Stimulated activated naive CD8-positive, alpha-beta T cell treated with anti-CD3 and anti-CD28 coated beads, Interleukin-15, amount 100 ng/mL, for 72 hours (primary cell): Measurements from ENCODE around the gene ANP32B.
"Not testable (repeated sequence)": the region's sequence is repeated elsewhere in the genome, so short reads cannot be mapped to it uniquely, and the experiment has no call there.

Source experiments
- ATAC-seq: fragments of 150-1000 bp; cut with Tn5 transposase; 2 replicates; pipeline ENCODE4 v1.10.0; 2021; ENCODE audit warnings: mild to moderate bottlenecking, moderate library complexity
- DNase-seq, 2 donors: peaks; one replicate each; pipeline ENCODE4 v3.0.0; 2021 to 2022
- H3K27ac Mint-ChIP-seq, 2 donors: one replicate each; pipeline ENCODE4 v1.8.0; 2022; ENCODE audit warnings: mild to moderate bottlenecking in 2 of 2, mixed read lengths in 2 of 2, moderate library complexity in 2 of 2
- H3K27me3 Mint-ChIP-seq: one replicate; pipeline ENCODE4 v1.8.0; 2022; ENCODE audit warnings: mixed read lengths
- H3K4me1 Mint-ChIP-seq: one replicate; pipeline ENCODE4 v1.8.0; 2022; ENCODE audit warnings: mild to moderate bottlenecking, mixed read lengths
- H3K4me3 Mint-ChIP-seq, 2 donors: one replicate each; pipeline ENCODE4 v1.8.0; 2022; ENCODE audit warnings: mild to moderate bottlenecking in 2 of 2, mixed read lengths in 2 of 2, moderate library complexity in 1 of 2
- H3K9me3 Mint-ChIP-seq, 2 donors: one replicate each; pipeline ENCODE4 v1.8.0; 2022; ENCODE audit warnings: mixed read lengths in 2 of 2

ANP32B gene

DNA sequence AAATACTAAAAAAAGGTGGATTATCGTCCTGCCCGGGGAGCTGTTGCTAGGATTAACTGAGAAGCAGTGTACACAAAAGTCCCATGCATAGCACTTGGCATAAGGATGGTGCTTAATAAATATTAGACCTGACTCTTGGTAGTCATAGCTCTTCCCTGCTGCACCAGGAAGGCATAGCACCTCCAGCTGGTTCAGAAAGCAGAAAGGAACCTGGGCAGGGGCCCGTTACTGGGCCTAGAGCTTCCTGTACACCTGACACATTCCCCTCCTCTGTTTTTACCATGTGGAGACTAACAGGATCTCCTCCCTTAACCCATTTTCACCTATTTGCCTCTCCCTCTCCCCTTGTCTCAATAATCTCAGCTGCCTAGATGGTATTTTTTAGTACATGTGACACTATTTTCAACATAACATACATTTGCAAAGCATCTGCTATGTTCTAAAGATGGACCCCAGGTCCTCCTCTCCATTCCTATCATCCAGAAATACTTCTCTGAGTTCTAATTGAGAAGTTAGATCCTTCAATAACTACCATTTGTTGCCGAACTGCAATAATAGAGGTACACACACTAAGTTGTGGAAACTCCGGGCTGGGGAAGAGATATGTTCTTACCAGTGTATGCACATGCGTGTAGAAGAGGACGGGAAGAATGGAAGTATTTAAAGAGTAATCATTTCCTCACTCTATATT, 3.2 kb upstream of the ANP32B start:
- Mint-ChIP-seq H3K4me3 (no peak overlapping the region), H3K4me1 (peaks cover 37% of the 10 kb centered on the region), H3K9me3 (no peaks in the 10 kb centered on the region), H3K27ac (no peak overlapping the region), H3K27me3 (no peaks in the 10 kb centered on the region)
- ATAC-seq, result no peak
- no peak for DNase-seq

DNA sequence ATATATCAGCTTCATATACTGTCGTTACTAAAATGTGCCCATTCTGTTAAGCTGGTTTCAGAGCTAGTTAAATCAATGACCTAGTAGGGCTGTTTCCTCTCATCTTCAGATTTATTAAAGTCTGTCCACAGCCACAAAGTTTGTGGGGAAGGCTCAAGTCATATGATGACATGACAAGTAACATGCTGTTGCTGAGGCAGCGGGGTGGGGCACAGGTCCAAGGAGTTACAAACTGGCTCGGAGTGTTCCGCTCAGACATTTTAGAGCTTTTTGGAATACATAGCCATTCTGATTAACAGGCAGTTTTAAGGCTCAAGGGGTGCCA, 2.7 kb upstream of the ANP32B start:
- Mint-ChIP-seq H3K4me1 (peaks cover 41% of the 10 kb centered on the region), H3K27me3 (no peaks in the 10 kb centered on the region), H3K4me3 (no peak overlapping the region), H3K27ac (no peak overlapping the region), H3K9me3 (no peaks in the 10 kb centered on the region)
- ATAC-seq, result no peak
- no peak for DNase-seq

DNA sequence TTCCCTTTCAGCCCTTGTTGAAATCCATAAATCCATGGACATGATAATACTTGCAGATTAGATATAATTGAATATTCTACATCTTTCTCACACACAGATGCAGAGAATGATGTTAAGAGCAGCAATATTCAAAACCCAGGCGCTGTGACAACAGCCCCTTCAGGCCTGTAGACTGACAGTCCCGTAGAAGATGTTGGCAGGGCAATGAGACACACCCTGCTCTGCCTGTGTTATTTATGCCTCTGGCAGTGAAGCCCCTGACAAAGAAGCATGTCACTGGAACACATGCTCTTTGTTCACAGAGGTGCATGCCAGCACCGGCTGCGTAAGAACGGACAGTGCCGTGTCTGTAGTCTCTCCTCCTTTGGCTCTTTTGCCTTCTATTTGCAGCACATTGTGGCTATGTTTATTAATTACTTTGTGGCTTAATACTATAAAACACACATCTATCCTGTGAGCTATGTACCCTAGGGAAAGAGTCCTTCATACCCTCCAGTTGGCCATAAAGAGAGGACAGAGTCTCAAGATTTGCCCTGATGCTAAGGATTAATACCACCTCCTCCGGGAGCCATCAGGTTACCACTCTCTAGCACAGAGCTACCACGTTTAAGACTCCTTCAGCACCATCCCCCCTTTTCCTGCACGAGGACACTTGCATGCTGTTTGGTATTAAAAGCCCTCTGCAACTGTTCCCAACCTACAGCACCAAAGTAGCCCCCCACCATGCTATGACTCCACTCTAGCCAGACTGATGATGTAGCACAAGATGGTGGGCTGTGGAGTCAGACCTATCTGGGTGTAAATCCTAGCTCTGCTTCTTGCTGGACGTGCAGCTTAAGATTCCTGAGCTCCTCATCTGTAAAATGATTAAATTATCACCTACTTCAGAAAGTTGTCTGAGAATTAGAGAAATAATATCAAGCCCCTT, 2.0 kb upstream of the ANP32B start:
- H3K9me3 Mint-ChIP-seq, result no peaks in the 10 kb centered on the region
- H3K27me3 Mint-ChIP-seq, result no peaks in the 10 kb centered on the region
- peaks cover 48% of the 10 kb centered on the region for H3K4me1 Mint-ChIP-seq
- H3K4me3 Mint-ChIP-seq, result peak overlapping the region; percentile 86 to 87
- H3K27ac Mint-ChIP-seq, result peak overlapping the region in 1 of 2 donors; percentile 99
- ATAC-seq (no peak), DNase-seq (no peak)

DNA sequence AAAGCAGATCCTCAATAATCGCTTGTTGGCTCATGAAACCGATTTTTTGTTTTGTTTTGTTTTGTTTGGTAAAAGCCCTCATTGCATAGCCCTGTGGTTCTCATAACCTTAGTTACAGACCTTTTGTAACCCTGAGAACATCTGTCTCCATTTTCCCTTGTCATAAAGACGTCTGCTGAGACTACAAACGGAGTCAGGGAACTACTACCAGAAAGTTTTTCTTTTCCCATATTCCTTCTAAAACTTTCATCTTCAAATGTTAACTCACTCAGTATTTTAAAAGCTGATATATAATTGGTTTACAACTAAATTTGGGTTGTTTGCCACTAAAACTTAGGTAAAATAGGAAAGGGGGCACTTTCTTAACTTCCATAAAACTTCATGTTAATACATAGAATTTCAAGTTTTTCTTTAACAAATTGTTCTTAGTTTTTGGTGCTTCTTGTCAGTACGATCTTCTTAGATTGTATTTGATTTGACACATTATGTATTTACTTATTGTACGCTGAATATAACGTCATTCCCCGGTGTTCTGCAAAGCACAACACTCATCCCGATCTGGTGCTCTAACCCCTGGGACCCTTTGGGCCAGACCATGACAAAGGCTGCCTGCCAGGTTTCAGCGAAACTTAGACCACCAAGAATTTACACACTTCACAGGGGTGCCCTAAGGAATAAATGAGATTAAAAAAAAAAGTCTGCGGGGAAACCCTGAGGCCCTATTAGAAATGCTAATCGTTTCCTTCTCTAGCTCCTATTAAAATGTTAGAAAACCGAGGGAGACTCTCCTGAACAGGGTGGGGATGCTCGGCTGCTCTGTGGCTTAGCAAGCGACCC, 1.1 kb upstream of the ANP32B start:
- Mint-ChIP-seq H3K4me3 (peak overlapping the region; percentile 86 to 87), H3K9me3 (no peaks in the 10 kb centered on the region), H3K27me3 (no peaks in the 10 kb centered on the region), H3K4me1 (peaks cover 56% of the 10 kb centered on the region), H3K27ac (peak overlapping the region; percentile 97 to 99)
- DNase-seq (no peak), ATAC-seq (no peak)

DNA sequence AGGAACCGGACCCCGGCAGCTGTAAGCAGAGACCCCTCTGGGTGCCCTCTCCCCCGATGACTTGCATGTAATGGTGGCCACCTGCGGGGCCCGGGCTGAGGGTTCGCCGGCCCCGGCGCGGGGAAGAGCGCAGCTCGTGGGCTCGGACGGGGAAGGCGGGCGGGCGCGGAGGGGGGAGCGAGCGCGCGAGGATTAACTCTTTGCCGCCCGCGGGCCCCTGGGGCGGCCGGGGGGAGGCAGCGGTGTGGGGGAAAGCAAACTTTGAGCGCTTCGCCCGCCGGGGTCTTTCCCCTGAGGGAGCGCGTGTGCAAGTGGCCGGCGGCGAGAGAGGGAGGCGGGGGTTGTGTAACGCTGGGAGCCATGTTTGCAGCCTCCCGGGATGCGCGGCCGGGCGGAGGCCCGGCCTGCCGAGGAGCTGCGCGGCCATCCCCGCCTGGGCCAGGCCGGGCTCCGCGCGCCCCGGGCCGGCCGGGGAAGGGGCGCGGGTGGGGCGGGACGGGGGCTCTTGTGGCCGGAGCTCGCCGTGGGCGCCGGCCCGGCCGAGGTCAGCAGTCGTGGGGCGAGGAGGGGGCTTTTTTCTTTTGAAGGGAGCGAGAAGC, 547 bp downstream of the ANP32B start:
- DNase-seq, result peak; percentile 58 to 67
- peak; percentile 5 for ATAC-seq
- H3K4me3 Mint-ChIP-seq, result peak overlapping the region; percentile 86 to 87
- H3K27ac Mint-ChIP-seq, result peak overlapping the region; percentile 90 to 99
- no peaks in the 10 kb centered on the region for H3K9me3 Mint-ChIP-seq
- H3K27me3 Mint-ChIP-seq, result no peaks in the 10 kb centered on the region
- H3K4me1 Mint-ChIP-seq, result peaks cover 68% of the 10 kb centered on the region

DNA sequence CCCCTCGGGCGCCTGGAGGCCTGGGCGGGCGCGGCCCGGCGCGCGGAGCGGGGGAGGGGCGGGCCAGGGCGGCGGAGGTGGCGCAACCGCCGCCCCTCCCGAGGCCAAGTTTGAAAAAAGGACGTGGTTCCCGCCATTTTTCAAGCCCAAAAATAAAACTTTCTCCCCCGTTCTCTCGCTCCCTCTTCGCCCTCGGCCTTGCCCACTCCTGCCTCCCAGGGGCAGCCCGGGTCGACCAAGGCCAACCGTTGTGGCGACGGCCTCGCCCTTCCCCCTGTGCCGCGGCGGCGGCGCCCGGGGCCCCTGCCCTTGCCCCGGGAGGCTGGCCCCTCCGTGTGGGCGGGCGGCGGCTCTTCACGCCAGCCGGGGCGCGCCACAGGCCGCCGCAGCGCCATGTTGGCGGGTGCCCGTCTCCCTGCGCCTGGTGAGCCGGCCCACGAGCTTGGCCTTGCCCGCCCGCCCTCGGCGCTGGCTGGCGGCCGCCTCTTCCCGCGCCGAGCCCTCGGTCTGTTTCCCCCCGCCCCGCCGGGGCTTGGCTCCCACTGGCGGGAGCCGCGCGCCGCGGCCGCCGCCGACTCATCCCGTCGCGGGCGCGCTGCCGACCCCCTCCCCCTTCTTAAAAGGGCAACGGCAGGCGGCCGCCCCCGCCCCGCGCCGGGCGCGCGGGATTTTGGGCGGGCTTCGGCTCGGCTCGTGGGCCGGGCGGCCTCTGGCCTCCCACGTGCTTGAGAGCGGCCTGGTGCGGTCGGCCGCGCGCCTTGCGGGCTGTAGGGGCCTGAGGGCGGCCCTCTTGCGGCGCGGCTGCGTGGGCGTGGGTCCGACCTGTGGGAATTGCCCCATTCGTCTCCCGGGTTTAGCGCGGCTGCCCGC, 1.3 kb downstream of the ANP32B start:
- Mint-ChIP-seq H3K4me3 (peak overlapping the region; percentile 62 to 78), H3K27ac (peak overlapping the region; percentile 92 to 96), H3K27me3 (no peaks in the 10 kb centered on the region), H3K4me1 (peaks cover 71% of the 10 kb centered on the region), H3K9me3 (no peaks in the 10 kb centered on the region)
- DNase-seq, result peak; percentile 85 to 88
- ATAC-seq, result peak; percentile 36

DNA sequence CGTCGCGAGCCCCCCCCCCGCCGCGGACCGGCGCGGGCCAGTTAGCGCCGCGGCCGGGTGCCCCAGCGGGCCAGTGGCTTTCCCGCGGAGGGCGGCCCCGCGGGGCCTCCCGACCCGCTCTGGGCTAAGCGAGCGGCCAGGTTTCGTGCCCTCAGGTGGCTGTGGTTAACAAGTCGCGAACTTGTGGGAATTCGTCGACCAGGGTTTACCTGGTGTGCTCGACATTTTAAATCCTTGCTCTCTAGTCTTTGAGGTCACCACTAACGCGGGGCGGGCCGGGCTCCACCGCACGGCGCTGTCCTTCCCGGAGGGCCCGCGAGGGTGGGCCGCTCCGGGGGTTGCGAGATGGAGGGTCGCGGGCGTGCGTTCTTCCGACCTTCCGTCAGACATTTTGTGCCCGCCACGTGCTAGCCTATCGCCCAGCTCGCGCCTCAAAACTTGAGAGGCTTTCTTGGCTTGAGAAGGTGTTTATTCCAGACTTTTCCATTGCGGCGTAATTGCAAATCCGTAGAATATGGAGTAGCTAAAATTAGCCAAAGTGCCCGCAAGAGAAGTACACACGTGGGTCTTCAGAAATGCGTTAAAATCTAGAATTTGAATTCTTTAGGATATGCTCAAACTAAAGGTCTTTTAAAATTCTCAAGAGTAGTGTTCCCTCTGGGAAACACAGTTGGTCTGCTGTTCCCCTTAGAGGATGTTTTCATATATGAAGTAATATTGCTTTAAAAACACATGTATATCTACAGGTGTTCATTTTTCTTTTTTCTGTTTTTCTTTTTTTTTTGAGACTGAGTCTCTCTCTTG, 2.1 kb downstream of the ANP32B start:
- Mint-ChIP-seq H3K27me3 (no peaks in the 10 kb centered on the region), H3K4me1 (peaks cover 73% of the 10 kb centered on the region), H3K27ac (peak overlapping the region; percentile 99), H3K4me3 (peak overlapping the region; percentile 62 to 82), H3K9me3 (no peaks in the 10 kb centered on the region)
- ATAC-seq (peak; percentile 11), DNase-seq (no peak)

DNA sequence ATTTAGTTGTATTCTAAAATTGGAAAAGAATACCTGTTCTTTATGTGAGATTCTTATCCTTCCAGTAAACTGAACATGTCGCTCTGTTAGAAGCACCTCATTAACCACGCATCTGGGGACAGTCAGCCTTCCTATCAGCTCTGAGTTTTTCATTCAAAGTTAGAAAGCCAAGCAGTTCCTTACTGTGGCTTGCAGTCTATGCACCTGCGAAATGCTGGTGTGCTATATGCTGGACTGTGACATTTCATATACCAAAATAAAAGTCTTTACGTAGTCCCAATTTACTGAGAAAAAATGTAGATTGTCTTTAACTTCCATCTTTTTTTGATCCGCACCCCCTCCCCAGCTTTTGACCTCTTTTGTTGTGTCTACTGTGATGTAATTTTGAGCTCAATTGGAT, 4.3 kb downstream of the ANP32B start:
- no peak for ATAC-seq
- peaks cover 74% of the 10 kb centered on the region for H3K4me1 Mint-ChIP-seq
- H3K27me3 Mint-ChIP-seq, result no peaks in the 10 kb centered on the region
- H3K27ac Mint-ChIP-seq, result no peak overlapping the region
- peak overlapping the region; percentile 48 to 82 for H3K4me3 Mint-ChIP-seq
- H3K9me3 Mint-ChIP-seq, result no peaks in the 10 kb centered on the region
- DNase-seq, result no peak

DNA sequence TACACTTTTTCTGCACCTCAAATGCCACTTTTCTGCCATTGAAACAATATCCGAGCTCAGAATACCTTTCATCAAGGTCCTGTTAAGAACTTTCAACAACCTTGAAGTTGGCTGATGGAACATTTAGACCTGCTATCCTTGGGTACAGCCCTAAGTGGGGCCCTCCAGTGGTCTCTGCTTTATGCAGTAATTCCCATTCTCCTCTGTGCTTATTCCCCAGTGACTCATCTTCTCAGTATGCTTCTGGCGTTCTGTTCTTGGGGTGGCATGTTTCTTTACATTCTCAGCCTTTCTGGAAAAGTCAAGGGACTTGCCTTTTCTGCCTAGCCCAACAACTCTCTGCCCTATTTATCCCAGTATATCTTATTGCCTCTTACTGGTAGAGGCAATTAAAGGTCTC, 7.1 kb downstream of the ANP32B start:
- Mint-ChIP-seq H3K27me3 (no peaks in the 10 kb centered on the region), H3K4me1 (peaks cover 94% of the 10 kb centered on the region), H3K9me3 (no peaks in the 10 kb centered on the region), H3K4me3 (peak overlapping the region; percentile 7 to 47), H3K27ac (peak overlapping the region in 1 of 2 donors; percentile 14)
- no peak for DNase-seq
- no peak for ATAC-seq

DNA sequence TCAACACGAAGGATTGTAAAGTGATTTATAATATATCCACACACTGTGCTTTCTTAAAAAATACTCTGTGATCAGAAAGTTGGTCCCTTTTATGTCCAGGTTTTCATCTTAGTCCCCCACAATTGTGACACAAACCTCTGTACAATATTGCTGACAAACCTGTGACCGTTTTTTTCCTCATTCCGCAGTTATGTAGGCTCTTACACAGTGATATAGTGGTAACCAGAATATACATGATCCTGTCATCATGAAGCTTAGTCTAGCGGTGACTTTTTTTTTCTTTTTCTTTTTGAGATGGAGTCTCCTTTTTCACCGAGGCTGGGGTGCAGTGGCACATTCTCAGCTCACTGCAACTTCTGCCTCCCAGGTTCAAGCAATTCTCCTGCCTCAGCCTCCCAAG, 8.7 kb downstream of the ANP32B start:
- Mint-ChIP-seq H3K4me1 (peaks cover 82% of the 10 kb centered on the region), H3K4me3 (peak overlapping the region; percentile 38 to 50), H3K27me3 (no peaks in the 10 kb centered on the region), H3K27ac (peak overlapping the region in 1 of 2 donors; percentile 42), H3K9me3 (no peaks in the 10 kb centered on the region)
- ATAC-seq (peak; percentile 49), DNase-seq (no peak)

DNA sequence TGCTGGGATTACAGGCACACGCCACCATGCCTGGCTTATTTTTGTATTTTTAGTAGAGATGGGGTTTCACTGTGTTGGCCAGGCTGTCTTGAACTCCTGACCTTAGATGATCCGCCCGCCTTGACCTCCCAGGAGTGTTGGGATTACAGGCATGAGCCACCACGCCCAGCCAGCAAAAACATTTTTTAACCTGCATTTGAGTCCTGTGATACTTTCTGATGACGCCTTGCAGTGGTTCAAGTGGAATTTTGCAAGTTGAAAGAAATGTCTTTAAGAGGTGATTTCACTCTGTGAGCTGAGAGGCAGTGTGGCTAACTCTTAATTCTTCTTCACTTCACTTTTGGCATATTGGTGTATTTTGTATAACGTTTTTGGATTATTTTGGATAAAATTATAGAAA, 9.1 kb downstream of the ANP32B start:
- DNase-seq, result no peak
- Mint-ChIP-seq H3K9me3 (no peaks in the 10 kb centered on the region), H3K4me3 (peak overlapping the region; percentile 38 to 50), H3K27me3 (no peaks in the 10 kb centered on the region), H3K4me1 (peaks cover 82% of the 10 kb centered on the region), H3K27ac (peak overlapping the region in 1 of 2 donors; percentile 42)
- ATAC-seq, result no peak

DNA sequence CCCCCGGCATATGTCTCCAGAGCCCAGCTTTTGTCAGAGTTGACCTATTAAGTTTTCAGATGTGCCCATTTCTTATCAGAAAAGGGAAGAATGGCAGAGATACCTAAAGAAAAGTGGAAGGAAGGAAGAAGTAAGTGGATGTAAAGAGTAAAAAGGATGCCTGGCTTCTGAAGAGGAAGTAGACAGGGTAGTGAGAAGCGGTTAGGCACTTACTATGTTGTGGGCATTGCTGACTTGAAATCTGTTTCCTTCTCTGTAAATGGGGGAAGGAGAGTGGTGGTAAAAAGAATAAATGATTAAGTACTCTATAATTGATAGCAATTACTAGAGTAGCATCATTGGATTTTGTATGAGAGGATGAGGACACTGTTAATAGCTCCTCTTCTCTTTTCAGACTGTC, 9.9 kb downstream of the ANP32B start:
- peaks cover 82% of the 10 kb centered on the region for H3K4me1 Mint-ChIP-seq
- peak; percentile 92 for ATAC-seq
- H3K4me3 Mint-ChIP-seq, result peak overlapping the region in 1 of 2 donors; percentile 26
- peak overlapping the region in 1 of 2 donors; percentile 88 for H3K27ac Mint-ChIP-seq
- no peaks in the 10 kb centered on the region for H3K9me3 Mint-ChIP-seq
- no peaks in the 10 kb centered on the region for H3K27me3 Mint-ChIP-seq
- no peak for DNase-seq

DNA sequence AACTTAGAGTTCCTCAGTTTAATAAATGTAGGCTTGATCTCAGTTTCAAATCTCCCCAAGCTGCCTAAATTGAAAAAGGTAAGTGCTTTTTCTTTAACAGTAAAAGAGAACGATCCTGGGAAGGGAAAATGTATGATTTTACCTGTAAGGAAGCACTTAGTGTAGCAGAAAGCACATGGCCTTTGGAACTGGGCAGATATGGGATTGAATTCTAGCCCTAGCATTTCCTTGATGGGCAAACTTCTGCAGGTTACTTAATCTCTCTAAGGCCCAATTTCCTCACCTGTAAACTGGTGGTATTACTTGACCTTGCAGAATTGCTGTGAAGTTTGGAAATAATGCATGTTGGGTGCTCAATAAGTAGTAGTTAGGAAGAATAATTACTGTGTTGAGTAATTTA, 11.6 kb downstream of the ANP32B start:
- H3K27ac Mint-ChIP-seq, result no peak overlapping the region
- peaks cover 81% of the 10 kb centered on the region for H3K4me1 Mint-ChIP-seq

DNA sequence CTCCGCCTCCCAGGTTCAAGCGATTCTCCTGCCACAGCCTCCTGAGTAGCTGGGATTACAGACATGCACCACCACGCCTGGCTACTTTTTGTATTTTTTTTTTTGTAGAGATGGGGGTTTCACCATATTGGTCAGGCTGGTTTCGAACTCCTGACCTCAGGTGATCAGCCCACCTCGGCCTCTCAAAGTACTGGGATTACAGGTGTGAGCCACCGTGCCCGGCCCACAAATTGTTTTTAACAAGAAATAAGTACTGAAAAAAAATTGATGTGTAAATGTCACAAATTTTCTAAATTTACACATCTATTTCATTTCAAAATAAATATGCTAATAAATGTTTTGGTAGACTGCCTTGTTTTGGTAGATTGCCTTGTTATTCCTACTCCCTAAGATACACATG, 13.5 kb downstream of the ANP32B start:
- ATAC-seq, H3K27ac Mint-ChIP-seq, H3K27me3 Mint-ChIP-seq, H3K9me3 Mint-ChIP-seq, DNase-seq, H3K4me3 Mint-ChIP-seq: not testable (repeated sequence)
- peaks cover 73% of the 10 kb centered on the region for H3K4me1 Mint-ChIP-seq

More for the DNA sequence above, 11.6 kb downstream of the ANP32B start:
- Mint-ChIP-seq H3K4me3 (no peak overlapping the region), H3K27me3 (no peaks in the 10 kb centered on the region), H3K9me3 (no peaks in the 10 kb centered on the region)
- DNase-seq (no peak), ATAC-seq (no peak)
